GM18498 (cell line): ENCODE data around the gene CTNND2.

Experiments used
- ATAC-seq: cut with Tn5 transposase; IDR thresholded peaks from one replicate; pipeline ENCODE4 v1.9.1; 2021; ENCODE audit warnings: mild to moderate bottlenecking, moderate library complexity; ENCODE audit not compliant: unreplicated experiment

Gene CTNND2

DNA sequence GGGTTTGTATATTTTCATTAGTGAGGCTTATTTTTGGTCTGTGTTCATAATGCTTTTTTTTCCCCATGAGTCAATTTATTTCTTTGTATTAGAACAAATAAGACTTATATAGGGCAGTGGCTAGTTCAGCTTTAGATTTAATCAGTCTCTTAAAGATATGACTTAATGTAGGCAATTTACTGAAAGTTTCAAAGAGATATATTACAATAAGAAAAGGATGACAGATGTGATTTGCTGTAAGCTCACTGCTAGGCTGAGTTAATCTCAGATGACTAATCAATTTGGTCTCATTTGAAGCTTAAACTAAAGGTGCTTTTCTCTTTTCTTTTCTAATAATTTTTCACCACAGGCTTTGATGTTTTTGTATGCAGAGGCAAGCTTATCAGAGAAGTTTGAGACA is 851.4 kb downstream of the CTNND2 start:
- no peak for ATAC-seq

DNA sequence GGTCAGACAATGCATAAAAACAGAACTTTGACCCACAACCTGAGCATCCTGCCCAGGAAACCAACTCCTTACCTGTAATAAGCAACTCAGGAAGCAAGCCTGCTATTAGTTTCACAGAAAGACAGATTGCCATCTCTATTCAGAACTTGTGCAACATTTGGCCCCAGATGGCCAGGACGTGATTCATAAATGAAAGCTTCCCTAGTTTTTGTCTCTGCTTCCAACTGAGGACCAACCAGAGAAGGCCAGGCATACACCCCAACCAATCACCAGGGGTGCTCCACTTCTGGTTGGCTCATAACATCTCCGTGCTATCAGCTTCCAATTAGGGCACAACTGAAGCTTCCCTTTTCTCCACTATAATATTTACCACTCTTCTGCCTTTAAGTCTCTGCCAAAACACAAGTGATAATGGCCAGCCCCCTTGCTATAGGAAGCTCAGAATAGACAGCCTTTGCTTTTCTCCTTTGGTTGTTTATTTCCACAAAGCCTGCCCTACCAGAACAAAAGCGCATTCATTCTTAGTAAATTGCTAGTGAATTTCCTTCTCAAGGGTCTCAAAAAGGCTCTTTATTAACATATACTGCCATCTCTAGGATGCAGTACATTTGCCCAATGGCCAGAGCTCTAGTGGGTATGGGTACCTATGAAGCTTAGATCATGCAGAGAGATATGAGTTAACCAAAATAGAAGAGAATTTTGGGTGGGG is 853.5 kb downstream of the CTNND2 start:
- no peak for ATAC-seq

GRCh38 chr5:11048760-11049159 is 855.5 kb downstream of the CTNND2 start:
- no peak for ATAC-seq

GRCh38 chr5:11047625-11048024 is 856.6 kb downstream of the CTNND2 start:
- ATAC-seq: no peak

- no peak for ATAC-seq
These were observed 857.2 kb downstream of the CTNND2 start for GRCh38 chr5:11047030-11047429.

DNA sequence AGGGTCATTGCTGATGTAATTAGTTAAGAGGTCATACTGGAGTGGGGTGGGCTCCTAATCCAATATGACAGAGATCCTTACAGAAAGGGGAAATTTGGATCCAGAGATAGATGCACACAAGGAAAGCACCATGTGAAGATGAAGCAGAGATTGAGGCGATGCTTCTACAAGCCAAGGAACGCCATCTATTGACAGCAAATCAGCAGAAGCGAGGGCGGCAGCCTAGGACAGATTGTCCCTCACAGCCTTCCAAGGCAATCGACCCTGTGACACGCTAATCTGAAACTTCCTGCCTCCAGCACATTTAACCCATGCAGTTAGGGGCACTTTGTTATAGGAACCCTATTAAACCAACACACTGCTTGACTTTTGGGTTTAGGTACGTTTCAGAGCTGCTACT is 858.1 kb downstream of the CTNND2 start:
- ATAC-seq: no peak

DNA sequence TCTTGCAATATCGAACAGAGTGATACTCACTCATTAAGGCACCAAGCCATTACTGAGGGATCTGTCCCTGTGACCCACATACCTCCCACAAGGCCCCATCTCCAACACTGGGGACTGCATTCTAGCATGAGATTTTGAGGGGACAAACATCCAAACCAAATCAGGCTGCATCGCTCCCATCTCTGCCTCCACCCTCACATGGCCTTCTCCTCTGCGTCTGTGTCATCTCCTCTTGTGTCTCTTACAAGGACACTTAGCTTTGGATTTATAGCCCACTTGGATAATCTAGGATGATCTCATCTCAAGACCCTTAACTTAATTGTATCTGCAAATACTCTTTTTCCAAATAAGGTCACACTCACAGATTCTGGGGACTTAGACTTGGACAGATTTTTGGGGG is 858.8 kb downstream of the CTNND2 start:
- ATAC-seq: no peak

GRCh38 chr5:11044581-11044980 is 859.7 kb downstream of the CTNND2 start:
- no peak for ATAC-seq

DNA sequence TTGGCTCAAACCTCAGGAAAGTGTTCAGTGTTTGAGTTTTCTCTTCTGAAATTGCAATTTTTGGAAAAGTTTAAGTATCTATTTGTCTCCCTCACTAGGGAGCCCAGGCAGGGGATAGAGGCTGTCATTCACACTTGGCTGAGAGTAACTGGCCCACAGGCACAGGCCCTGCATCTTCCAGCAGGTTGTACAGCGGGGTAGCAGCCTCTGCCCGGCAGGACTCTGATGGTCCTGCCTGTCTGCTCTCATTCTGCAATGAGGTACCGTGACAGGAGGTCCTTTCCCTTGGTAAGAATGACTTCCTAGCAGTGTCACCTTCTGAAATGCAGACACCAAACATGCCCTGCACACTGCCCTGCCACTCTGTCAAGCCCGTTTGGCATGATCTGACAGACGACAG is 860.4 kb downstream of the CTNND2 start:
- no peak for ATAC-seq

DNA sequence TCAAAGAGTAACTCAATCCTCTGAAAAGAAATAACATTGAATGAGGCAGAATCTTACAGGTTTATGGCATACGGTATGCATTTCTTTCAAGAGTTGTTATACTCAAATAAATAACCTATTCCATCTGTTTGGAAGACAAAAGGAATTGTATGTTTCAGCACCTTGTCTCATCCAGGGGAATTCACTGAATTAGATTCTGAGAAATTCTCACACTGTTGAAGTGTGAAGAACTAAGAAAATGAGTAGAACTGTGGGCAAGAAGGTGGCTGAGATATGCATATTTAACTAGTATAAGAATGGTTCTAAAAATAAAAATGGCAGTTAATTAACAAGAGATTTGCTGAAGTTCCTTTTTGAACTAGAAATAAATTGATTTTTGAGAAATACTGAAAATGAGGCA is 863.9 kb downstream of the CTNND2 start:
- ATAC-seq: no peak

DNA sequence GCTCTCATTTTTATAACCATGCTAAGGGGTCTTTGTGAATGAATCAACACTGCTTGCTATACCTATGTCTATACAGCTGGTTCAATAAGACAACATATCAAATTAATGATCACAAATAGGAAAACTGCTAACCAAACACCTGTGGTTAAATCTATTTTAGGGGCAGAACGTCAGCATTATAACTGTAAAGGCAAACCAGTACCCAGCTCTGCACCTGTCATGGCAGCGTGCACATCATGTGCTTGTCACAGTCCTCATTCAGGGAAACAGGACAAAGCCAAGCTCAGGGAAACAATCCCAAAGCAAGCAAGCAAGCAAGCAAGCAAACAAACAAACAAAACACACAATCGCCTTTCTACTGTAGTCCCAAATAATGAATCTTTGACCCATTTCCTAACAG is 865.5 kb downstream of the CTNND2 start:
- no peak for ATAC-seq

- no peak for ATAC-seq
These were observed 866.3 kb downstream of the CTNND2 start for GRCh38 chr5:11037941-11038340.

GRCh38 chr5:11037080-11037479 is 867.2 kb downstream of the CTNND2 start:
- ATAC-seq: no peak

GRCh38 chr5:11030671-11031070 is 873.6 kb downstream of the CTNND2 start:
- ATAC-seq: no peak

GRCh38 chr5:11027660-11028059 is 876.6 kb downstream of the CTNND2 start:
- ATAC-seq: peak; percentile 68

- ATAC-seq: no peak
These were observed 877.7 kb downstream of the CTNND2 start for GRCh38 chr5:11026543-11026942.

- no peak for ATAC-seq
These were observed 880.3 kb downstream of the CTNND2 start for GRCh38 chr5:11023945-11024344.

DNA sequence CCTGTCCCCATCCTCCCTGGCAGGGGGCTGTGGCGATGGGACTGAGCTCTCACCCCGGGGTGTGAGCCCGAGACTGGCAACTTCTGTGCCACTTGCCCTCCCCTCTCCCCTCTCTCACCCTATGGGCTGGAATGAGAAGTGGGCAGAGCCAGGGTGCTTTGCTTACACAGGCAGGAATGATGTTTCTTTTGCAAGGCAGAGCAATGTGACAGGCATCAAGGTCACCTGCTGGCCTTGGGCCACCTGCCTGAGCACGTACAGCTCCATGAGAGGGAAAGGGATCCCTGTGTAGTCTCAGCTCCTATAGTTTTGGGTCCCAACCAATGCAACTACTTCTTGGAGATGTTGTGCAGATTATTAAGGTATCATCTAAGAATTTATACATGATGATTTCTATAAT is 890.5 kb downstream of the CTNND2 start:
- ATAC-seq: no peak

GRCh38 chr5:11012295-11012694 is 892.0 kb downstream of the CTNND2 start:
- no peak for ATAC-seq

- ATAC-seq: no peak
These were observed 893.6 kb downstream of the CTNND2 start for GRCh38 chr5:11010429-11011210.

DNA sequence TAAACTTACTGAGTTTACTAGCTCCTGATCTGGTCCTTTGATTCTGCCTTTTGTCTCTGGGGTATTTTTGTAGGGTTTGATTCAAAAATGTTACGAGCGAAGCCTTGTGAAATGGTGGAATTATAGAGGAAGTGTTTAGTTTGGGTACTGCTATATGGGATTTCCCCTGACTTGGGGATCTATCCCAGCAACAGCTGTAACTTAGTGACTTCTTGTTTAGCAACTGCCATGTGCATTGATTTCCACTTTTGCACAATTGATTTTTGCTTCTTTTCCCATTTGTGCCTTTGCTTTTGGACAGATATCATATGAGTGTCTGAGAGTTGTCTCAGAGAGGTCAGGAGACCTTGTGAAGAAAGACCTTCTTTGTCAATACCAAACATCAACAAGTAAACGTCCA is 894.7 kb downstream of the CTNND2 start:
- ATAC-seq: no peak

DNA sequence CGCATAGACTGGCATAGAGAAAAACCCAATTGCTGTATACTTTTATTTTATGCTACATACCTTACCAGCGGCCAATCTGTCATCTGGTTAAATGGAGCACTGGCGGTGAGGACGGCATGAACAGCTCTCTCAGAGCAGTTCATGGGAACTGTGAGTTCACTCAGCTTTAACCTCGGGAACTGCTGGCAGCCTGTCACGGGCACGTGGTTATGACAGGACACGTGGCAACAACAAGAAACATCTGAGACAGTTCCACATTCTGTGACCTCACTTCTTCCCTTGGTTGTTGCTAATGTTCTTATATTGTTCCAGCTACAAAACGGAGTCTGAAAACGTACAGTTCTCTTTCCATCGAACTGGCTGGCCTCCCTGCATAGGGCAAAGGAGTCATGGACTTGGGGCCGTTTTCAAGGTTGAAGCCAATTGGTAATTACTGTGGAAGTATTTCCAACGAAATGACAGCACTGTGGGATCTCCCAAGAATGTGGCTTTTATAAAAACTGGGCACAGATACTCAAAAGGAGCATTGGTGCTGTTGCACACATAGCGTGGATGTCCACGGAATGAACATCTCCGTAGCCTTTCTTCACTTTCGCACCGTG is 896.9 kb downstream of the CTNND2 start:
- no peak for ATAC-seq
